Measurements from ENCODE around the gene UBE2E1.

- no peak for TF ChIP-seq ARNT (IDR thresholded peaks at IDR 0.05)
- TF ChIP-seq HDGF (IDR thresholded peaks at IDR 0.05; ENCODE audit: borderline replicate concordance): no peak
- no peak for TF ChIP-seq SUZ12 (IDR thresholded peaks at IDR 0.05)
- no peak for TF ChIP-seq FOXM1 (IDR thresholded peaks at IDR 0.05; ENCODE audit: borderline replicate concordance)
- no peak for TF ChIP-seq ELF4 (IDR thresholded peaks at IDR 0.05)
- TF ChIP-seq CTBP1 (IDR thresholded peaks at IDR 0.05; ENCODE audit: borderline replicate concordance): no peak
- TF ChIP-seq SP1 (IDR thresholded peaks at IDR 0.05): no peak
- no peak for TF ChIP-seq FOXK2 (IDR thresholded peaks at IDR 0.05)
- no peak for TF ChIP-seq PKNOX1 (IDR thresholded peaks at IDR 0.05)
- no peak for TF ChIP-seq FOXA1 (IDR thresholded peaks at IDR 0.05)
- TF ChIP-seq LEF1 (IDR thresholded peaks at IDR 0.05; ENCODE audit: borderline replicate concordance): no peak
- TF ChIP-seq L3MBTL2 (conservative IDR thresholded peaks at IDR 0.05): no peak
- no peak for TF ChIP-seq BHLHE40 (IDR thresholded peaks at IDR 0.05; ENCODE audit: borderline replicate concordance)
- TF ChIP-seq TARDBP (IDR thresholded peaks at IDR 0.05): no peak
These were observed 118.0 kb downstream of the UBE2E1 start for GRCh38 chr3:23923786-23924185.
